ENCODE data around the gene INPP1. TPM values are rescaled to one million over a fixed set of nuclear protein-coding genes. Genes with fewer than 3 reads are reported as not detected.
"Not testable (repeated sequence)": the region's sequence is repeated elsewhere in the genome, so short reads cannot be mapped to it uniquely, and the experiment has no call there.

Gene INPP1
- total and polyA plus RNA-seq, 2 donors from 2014 or later, result 15.1 to 27.2 TPM

DNA sequence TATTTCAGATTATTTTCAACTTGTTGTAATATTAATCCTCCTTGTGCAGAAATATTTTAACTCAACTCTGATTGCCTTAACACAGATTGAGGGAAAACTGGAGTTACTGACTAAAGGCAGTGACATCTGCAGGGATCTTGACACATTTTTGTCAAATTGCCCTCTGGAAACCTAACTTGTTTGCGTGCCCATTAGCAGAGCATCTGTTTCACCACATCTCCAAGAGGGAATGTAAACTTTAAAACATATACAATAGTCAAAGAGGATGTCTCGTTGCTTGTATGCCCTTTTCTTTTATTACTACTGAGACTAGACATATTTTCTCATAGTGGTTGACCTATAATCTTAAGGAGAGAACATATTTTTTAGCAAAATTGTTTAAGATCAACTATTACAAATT lies 14.2 kb downstream of the INPP1 start:
- TF ChIP-seq CTCF (IDR thresholded peaks at IDR 0.05; ENCODE audit: borderline replicate concordance, extremely low read depth, insufficient read depth), result no peak
- no peak for DNase-seq
- peaks cover 0 to 10% (median 4%) of the 10 kb centered on the region in 3 donors for H3K4me1 ChIP-seq (ENCODE audit: control insufficient read depth in 2 of 3, insufficient read depth in 2 of 3, low read depth in 1 of 3, low read length in 3 of 3)
- H3K27me3 ChIP-seq (ENCODE audit: control insufficient read depth, insufficient read depth, low read length), result no peaks in the 10 kb centered on the region
- H3K4me3 ChIP-seq (ENCODE audit: low read length in 3 of 3), result no peak overlapping the region
- intact Hi-C loops (cut with DNase I), result no loop called here
- H3K36me3 ChIP-seq (ENCODE audit: control insufficient read depth in 2 of 3, insufficient read depth in 3 of 3, low read length in 3 of 3), result peaks cover 0 to 7% (median 0%) of the 10 kb centered on the region in 3 donors
- H3K27ac ChIP-seq (ENCODE audit: low read depth in 2 of 2, low read length in 2 of 2), result no peak overlapping the region
- H3K9ac ChIP-seq (ENCODE audit: low read length in 3 of 3), result no peak overlapping the region
- no peaks in the 10 kb centered on the region for H3K9me3 ChIP-seq (ENCODE audit: control insufficient read depth in 2 of 3, insufficient read depth in 1 of 3, low read length in 3 of 3)
- FAIRE-seq, result no peak

DNA sequence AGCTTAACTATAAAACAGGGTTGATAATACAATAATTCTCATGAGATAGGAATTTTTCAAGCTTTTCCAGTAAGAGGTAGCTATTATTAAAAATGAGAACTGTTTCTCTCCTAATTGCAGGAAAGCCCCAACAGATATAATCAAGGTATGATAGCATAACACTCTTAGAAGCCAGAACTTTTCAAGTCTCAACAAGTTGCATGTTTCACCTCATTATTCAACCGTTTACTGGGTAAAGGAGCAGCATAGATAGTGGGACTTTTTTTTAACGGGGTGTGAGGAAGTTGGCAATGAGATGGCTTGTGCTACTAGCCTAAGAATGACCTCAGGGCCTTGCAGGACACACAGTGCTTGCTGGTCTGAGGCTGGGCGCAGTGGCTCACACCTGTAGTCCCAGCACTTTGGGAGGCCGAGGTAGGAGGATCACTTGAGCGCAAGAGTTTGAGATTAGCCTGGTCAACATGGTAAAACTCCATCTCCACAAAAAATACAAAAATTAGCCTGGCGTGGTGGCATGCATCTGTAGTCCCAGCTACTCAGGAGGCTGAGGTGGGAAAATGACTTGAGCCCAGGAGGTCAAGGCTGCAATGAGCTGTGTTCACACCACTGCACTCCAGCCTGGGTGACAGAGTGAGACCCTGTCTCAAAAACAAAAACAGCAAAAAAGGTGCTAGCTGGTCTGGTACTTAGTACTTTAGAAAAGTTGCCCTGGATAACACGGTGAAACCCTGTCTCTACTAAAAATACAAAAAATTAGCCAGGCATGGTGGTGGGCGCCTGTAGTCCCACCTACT lies 15.5 kb downstream of the INPP1 start:
- H3K9me3 ChIP-seq (ENCODE audit: control insufficient read depth in 2 of 3, insufficient read depth in 1 of 3, low read length in 3 of 3); FAIRE-seq; H3K36me3 ChIP-seq (ENCODE audit: control insufficient read depth in 2 of 3, insufficient read depth in 3 of 3, low read length in 3 of 3); intact Hi-C loops (cut with DNase I); H3K27me3 ChIP-seq (ENCODE audit: control insufficient read depth, insufficient read depth, low read length); H3K9ac ChIP-seq (ENCODE audit: low read length in 3 of 3); DNase-seq; H3K4me3 ChIP-seq (ENCODE audit: low read length in 3 of 3); H3K4me1 ChIP-seq (ENCODE audit: control insufficient read depth in 2 of 3, insufficient read depth in 2 of 3, low read depth in 1 of 3, low read length in 3 of 3); H3K27ac ChIP-seq (ENCODE audit: low read depth in 2 of 2, low read length in 2 of 2): not testable (repeated sequence)

DNA sequence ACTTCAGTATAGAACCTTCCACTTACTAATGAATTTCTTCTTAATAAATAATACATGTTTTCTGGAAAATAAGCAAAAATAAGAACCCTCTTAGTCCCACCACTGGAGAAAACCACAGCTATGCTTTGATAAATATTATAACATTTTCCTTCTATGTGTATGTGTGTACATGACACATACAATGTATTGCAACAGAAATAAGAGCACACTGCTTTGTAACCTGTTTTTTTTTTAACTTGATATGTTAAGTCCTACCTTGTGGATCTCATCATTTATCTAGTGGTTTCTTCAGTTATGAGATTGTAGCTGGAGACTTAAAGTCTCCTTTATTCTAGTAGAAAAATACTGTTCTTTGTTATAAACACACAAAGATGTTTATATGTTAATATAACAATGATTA lies 17.2 kb downstream of the INPP1 start:
- FAIRE-seq (peak; percentile 27), DNase-seq (no peak)
- Histone ChIP-seq H3K27ac (ENCODE audit: low read depth in 2 of 2, low read length in 2 of 2) (no peak overlapping the region), H3K4me1 (ENCODE audit: control insufficient read depth in 2 of 3, insufficient read depth in 2 of 3, low read depth in 1 of 3, low read length in 3 of 3) (peaks cover 0 to 8% (median 4%) of the 10 kb centered on the region in 3 donors), H3K36me3 (ENCODE audit: control insufficient read depth in 2 of 3, insufficient read depth in 3 of 3, low read length in 3 of 3) (peaks cover 0 to 7% (median 0%) of the 10 kb centered on the region in 3 donors), H3K27me3 (ENCODE audit: control insufficient read depth, insufficient read depth, low read length) (no peaks in the 10 kb centered on the region), H3K9ac (ENCODE audit: low read length in 3 of 3) (no peak overlapping the region), H3K9me3 (ENCODE audit: control insufficient read depth in 2 of 3, insufficient read depth in 1 of 3, low read length in 3 of 3) (no peaks in the 10 kb centered on the region), H3K4me3 (ENCODE audit: low read length in 3 of 3) (no peak overlapping the region)
- intact Hi-C loops (cut with DNase I), result no loop called here
- TF ChIP-seq CTCF (IDR thresholded peaks at IDR 0.05; ENCODE audit: borderline replicate concordance, extremely low read depth, insufficient read depth), result no peak

GRCh38 chr2:190360965-190361364 lies 17.6 kb downstream of the INPP1 start:
- FAIRE-seq, result no peak
- Histone ChIP-seq H3K36me3 (ENCODE audit: control insufficient read depth in 2 of 3, insufficient read depth in 3 of 3, low read length in 3 of 3) (peaks cover 0 to 7% (median 0%) of the 10 kb centered on the region in 3 donors), H3K9me3 (ENCODE audit: control insufficient read depth in 2 of 3, insufficient read depth in 1 of 3, low read length in 3 of 3) (no peaks in the 10 kb centered on the region), H3K4me1 (ENCODE audit: control insufficient read depth in 2 of 3, insufficient read depth in 2 of 3, low read depth in 1 of 3, low read length in 3 of 3) (peaks cover 0 to 8% (median 4%) of the 10 kb centered on the region in 3 donors), H3K27me3 (ENCODE audit: control insufficient read depth, insufficient read depth, low read length) (no peaks in the 10 kb centered on the region), H3K4me3 (ENCODE audit: low read length in 3 of 3) (no peak overlapping the region), H3K9ac (ENCODE audit: low read length in 3 of 3) (no peak overlapping the region), H3K27ac (ENCODE audit: low read depth in 2 of 2, low read length in 2 of 2) (no peak overlapping the region)
- no peak for DNase-seq
- intact Hi-C loops (cut with DNase I), result no loop called here
- TF ChIP-seq CTCF (IDR thresholded peaks at IDR 0.05; ENCODE audit: borderline replicate concordance, extremely low read depth, insufficient read depth), result no peak
